LNCaP clone FGC (cell line): ENCODE measurements around the gene NSUN4.

Experiments
- DNase-seq: peaks from one replicate; pipeline ENCODE4 v3.0.0-alpha.2; 2011; ENCODE audit warnings: low read depth
- H3K4me3 ChIP-seq: 2 replicates; pipeline ENCODE4 v1.5.1; 2011; ENCODE audit warnings: mild to moderate bottlenecking, low read depth, low read length, control low read depth
- TF ChIP-seq, protein P1 (sequence below): IDR thresholded peaks from 2 replicates; pipeline ENCODE4 v1.5.1; 2012; ENCODE audit warnings: mild to moderate bottlenecking; ENCODE audit not compliant: control insufficient read depth, insufficient read depth; ENCODE audit errors: extremely low read depth

Gene NSUN4

DNA sequence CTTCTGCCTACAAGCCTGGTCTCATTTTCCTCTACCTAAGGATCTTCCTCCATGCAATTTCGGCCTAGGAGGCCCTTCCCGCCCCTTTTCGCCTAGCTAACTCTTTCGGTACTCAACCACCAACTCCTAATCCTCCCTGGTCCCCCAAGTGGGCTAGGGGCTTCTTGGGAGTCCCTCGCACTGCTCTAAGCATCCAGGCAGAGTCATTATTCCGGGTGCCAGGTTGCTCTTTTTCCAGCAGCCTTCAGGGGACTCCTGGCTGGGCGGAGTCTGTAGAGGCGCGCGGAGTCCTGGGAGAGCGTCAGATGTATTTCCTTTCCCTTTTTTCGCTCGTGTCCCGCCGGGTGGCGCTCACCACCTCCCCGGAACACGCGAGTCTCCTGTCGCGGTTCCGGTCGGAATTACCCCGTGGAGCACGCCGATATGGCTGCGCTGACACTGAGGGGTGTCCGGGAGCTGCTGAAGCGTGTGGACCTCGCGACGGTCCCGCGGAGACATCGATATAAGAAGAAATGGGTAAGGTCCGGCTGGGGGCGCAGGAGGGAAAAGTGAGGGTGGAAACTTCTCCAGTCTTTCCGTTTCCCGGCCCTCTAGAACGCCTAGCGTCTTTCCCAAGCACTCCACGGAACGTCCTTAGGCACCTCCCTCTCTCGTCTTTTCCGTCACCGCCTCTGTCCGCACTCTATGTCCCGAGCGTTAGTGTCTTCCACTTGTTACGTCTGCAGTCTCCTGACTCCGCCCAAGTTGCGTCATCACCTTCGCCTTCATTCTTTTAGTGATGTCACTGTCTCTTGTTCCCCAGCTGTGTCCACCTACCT, at the start of gene NSUN4:
Gene NSUN4, plus strand, starts transcription at position 404 of the 818 bp plus-strand sequence. Its CDS starts 20 bp downstream, at position 424.
- TF ChIP-seq, protein P1, sequence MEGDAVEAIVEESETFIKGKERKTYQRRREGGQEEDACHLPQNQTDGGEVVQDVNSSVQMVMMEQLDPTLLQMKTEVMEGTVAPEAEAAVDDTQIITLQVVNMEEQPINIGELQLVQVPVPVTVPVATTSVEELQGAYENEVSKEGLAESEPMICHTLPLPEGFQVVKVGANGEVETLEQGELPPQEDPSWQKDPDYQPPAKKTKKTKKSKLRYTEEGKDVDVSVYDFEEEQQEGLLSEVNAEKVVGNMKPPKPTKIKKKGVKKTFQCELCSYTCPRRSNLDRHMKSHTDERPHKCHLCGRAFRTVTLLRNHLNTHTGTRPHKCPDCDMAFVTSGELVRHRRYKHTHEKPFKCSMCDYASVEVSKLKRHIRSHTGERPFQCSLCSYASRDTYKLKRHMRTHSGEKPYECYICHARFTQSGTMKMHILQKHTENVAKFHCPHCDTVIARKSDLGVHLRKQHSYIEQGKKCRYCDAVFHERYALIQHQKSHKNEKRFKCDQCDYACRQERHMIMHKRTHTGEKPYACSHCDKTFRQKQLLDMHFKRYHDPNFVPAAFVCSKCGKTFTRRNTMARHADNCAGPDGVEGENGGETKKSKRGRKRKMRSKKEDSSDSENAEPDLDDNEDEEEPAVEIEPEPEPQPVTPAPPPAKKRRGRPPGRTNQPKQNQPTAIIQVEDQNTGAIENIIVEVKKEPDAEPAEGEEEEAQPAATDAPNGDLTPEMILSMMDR: peak; percentile 94
- peak within 1 kb of the TSS; percentile 67 for H3K4me3 ChIP-seq
- DNase-seq: peak; percentile 86

DNA sequence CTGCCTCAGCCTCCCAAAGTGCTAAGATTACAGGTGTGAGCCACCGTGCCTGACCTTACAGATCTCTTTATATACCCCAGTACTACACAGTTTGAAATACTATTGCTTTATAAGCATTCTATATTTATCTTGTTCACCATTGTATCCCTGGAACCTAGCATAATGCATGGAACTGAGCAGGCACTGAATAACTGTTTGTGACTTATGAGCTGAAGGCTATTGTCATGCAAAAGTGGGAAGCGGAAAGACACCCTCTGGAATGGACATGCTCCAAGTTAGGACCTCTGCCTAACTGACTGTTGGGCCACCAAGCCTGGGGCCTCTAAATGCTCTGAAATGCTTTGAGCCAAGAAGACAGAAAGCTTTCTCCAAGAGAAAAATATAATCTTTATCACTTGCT, 45.3 kb upstream of the NSUN4 start:
- TF ChIP-seq, protein P1: no peak
- no peak for DNase-seq
- no peak overlapping the region for H3K4me3 ChIP-seq

DNA sequence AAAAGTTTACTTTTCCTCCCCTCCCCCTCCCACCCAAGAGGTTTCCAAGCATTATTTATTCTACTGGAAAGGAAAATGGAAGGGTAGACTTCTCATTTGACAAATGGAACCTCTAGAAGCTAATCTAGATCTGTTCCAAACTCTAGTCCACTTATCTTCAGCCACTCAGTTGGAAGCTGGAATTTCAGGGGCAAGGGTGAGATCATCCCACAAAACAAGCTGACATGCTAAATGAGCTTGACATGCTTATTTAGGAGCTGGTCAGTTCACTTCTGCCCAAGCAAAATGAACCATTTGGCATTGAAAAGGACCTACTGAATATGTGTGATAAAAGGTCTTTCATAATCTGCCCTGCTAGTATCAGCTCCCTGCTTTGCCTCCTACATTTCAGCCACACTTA, 42.2 kb upstream of the NSUN4 start:
- H3K4me3 ChIP-seq: no peak overlapping the region
- TF ChIP-seq, protein P1: no peak
- no peak for DNase-seq

DNA sequence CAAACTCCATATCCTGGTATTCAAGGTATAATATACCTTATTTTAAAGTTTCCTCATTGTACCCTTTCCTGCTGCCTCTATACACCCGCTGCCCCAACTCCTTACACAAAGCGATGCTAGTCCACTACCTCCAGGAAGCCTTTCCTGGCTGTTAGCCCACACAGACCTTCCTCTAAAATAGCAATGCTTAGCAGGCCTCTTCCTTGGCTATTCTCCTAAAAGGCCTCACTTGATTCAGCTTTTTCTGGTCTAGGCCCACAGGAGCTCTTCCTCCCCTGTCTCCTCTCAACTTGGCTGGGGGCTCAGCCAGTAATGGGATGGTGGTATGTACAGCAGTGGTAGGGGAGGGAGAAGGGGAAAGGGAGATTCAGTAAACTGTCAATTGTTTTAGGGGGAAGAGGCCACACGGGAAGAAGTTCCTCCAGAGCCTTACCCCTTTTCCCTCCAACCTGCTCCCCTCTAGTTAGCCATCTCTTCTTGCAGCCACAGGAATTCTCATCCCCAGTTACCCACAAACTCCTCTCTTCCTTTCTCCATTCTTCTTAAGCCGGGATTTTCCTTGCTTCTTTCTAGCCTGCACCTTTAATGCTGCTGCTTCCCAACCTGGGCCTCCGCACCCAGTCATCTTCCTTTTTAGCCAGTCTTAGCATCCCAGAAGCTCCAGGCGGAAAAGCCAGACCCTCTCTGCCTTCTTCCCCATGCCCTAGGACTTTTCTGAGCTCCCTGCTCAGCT, 39.8 kb upstream of the NSUN4 start:
- peak; percentile 44 for DNase-seq
- H3K4me3 ChIP-seq: peak overlapping the region; percentile 91
- TF ChIP-seq, protein P1: no peak

DNA sequence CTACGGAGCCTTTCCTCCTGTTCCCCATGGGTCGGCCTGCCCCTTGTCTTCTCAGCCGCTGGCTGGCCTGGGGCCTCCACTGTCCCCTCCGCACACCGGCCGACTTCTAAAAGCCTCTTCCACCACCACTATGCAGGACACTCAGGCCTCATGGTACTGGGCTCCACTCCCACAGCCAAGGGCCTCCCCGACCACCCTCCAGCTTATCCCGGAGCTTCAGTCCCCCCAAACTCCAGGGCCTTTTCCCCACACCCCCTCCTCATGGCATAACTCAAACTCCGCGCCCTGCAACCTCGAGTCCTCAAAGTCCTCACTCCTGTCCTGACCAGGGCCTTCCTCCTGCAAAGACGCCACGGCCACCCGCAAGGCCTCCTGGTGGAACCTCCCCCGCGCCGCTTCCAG, 39.2 kb upstream of the NSUN4 start:
- H3K4me3 ChIP-seq: peak overlapping the region; percentile 91
- TF ChIP-seq, protein P1: no peak
- DNase-seq: no peak

DNA sequence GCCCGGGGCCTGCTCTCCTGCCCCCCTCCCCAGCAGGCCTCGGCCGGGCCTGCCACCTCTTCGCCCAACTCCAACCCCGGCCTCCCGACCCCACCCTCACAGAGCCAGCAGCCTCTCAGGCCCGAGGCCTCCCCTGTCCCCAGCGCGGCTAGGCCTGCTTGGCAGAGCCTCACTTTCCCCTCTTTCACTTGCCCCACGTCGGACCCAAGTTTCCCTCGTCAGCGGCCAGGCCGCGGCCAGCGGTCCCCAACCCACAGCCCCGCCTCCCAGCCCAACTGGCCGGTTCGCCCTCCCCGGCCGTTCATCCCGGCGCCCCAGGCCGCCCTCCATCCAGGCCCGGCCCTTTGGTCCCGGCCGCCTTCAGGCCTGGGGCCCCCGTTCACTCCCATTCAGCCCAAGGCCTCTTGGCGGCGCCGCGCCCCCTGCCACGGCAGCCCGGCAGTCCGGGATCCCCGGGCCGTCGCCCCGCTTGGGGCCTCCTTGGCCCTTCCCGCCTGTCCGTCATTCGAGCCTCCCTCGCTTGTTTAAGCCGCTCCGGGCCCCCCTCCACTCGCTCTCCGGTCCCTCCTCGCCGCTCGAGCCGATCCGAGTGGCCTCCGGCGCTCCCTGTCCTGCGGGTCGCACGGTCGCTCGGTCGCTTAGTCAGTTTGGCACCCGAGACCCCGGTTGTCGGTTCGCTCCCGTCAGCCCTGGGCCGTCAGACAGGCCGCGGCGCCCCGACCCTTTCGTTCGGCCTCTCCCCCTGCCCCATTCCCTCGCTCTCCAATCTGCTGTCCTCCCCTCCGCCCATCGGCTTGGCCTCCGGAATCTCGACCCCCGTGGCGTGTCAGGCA, 38.6 kb upstream of the NSUN4 start:
- H3K4me3 ChIP-seq: peak overlapping the region; percentile 91
- TF ChIP-seq, protein P1: 0 out of 2 replicates have a peak, but pooled peaks have one; percentile 20
- DNase-seq: no peak
